K562 (cell line): ENCODE measurements around the gene PLXNB2. TPM values are rescaled to one million over a fixed set of nuclear protein-coding genes. Genes with fewer than 3 reads are reported as not detected.

Experiments used
- ATAC-seq: fragments of 200-7000 bp; cut with Tn5 transposase; 3 replicates; pipeline ENCODE4 v1.9.1; 2020; ENCODE audit warnings: moderate library complexity
- BruUV-seq: library from RNA; stranded (reverse); fragments of 400-500 nt; replicated peaks from 2 replicates; lab custom pipeline; 2021; lab: Mats Ljungman, UMichigan
- CTCF ChIA-PET: fragments of 300-600 bp; formaldehyde crosslinking; extraction: SDS; loops from one replicate; lab custom pipeline; 2021; ENCODE audit warnings: low intra/inter-chr PET ratio; lab: Yijun Ruan, JAX
- POLR2A ChIA-PET: fragments of 300-600, 350-650 bp; sonication (Branson Sonifier 250); formaldehyde crosslinking; extraction: SDS; loops from one replicate; lab custom pipeline; 2021; ENCODE audit warnings: antibody characterized with exemption, inconsistent platforms; lab: Yijun Ruan, JAX
- DNase-seq, 4 experiments: peaks; one replicate each; pipeline versions ENCODE4 v3.0.0 to v3.0.0-alpha.2; 2011 to 2018; ENCODE audit warnings: low spot score in 3 of 4, mixed read lengths in 3 of 4; ENCODE audit errors: extremely low read depth in 1 of 4
- FAIRE-seq: peaks from 2 replicates; lab custom pipeline; 2011; peaks lifted over from hg19 to GRCh38; lab: Jason Lieb, UNC
- H2AFZ ChIP-seq: 2 replicates; pipeline ENCODE4 v1.6.0; 2011; ENCODE audit warnings: low read depth, low read length, control low read depth, inconsistent platforms
- H3K27ac ChIP-seq: fragments of 200-600 bp; 3 replicates; pipeline ENCODE4 v1.8.0; 2011; ENCODE audit warnings: low read depth, mild to moderate bottlenecking, control low read depth, inconsistent platforms, low read length, moderate library complexity, mixed read lengths; ENCODE audit errors: extremely low read depth
- H3K27me3 ChIP-seq, 2 experiments: fragments of 300-600 bp in 1 of 2; 2 replicates in 1 of 2; 3 replicates in 1 of 2; pipeline versions ENCODE4 v1.6.0 to v1.8.0; 2011; ENCODE audit warnings: inconsistent platforms in 2 of 2, low read length in 2 of 2, mild to moderate bottlenecking in 1 of 2, mixed read lengths in 1 of 2, moderate library complexity in 1 of 2; ENCODE audit not compliant: control insufficient read depth in 2 of 2, insufficient read depth in 2 of 2
- H3K36me3 ChIP-seq: fragments of 300-600 bp; 3 replicates; pipeline ENCODE4 v1.8.0; 2011; ENCODE audit warnings: mild to moderate bottlenecking, low read length, inconsistent platforms; ENCODE audit not compliant: control insufficient read depth, insufficient read depth
- H3K4me1 ChIP-seq, 2 experiments: fragments of 200-600 bp in 1 of 2; replicated peaks in 1 of 2; 2 replicates in 1 of 2; 3 replicates in 1 of 2; pipeline versions ENCODE4 v1.5.1 to v1.8.0; 2011; ENCODE audit warnings: inconsistent platforms in 2 of 2, low read length in 2 of 2, mild to moderate bottlenecking in 1 of 2, mixed read lengths in 1 of 2, moderate library complexity in 1 of 2; ENCODE audit not compliant: control insufficient read depth in 2 of 2, insufficient read depth in 2 of 2
- H3K4me2 ChIP-seq: 2 replicates; pipeline ENCODE4 v1.6.1; 2011; ENCODE audit warnings: low read length, control low read depth, inconsistent platforms, mixed read lengths; ENCODE audit not compliant: insufficient read depth
- H3K4me3 ChIP-seq: fragments of 200-600 bp; sonication (generic), shearing (Covaris generic); 2 replicates; pipeline ENCODE4 v1.5.1; 2016; ENCODE audit warnings: control low read depth, inconsistent platforms
- H3K79me2 ChIP-seq: fragments of 200-600 bp; 3 replicates; pipeline ENCODE4 v1.8.0; 2011; ENCODE audit warnings: low read length, inconsistent platforms; ENCODE audit not compliant: control insufficient read depth, insufficient read depth
- H3K9ac ChIP-seq, 2 experiments: 2 replicates each; pipeline versions ENCODE4 v1.6.0 to v1.6.1; 2011; ENCODE audit warnings: low read depth in 2 of 2, low read length in 2 of 2, control low read depth in 1 of 2, inconsistent platforms in 1 of 2, mild to moderate bottlenecking in 1 of 2, mixed read lengths in 1 of 2; ENCODE audit not compliant: insufficient read depth in 1 of 2
- H3K9me1 ChIP-seq: one replicate; pipeline ENCODE4 v1.6.0; 2011; ENCODE audit warnings: inconsistent platforms, mild to moderate bottlenecking, low read length, moderate library complexity; ENCODE audit not compliant: control insufficient read depth, insufficient read depth
- H3K9me3 ChIP-seq: replicated peaks from 2 replicates; pipeline ENCODE4 v1.5.1; 2011; ENCODE audit warnings: low read depth, low read length, inconsistent platforms; ENCODE audit not compliant: control insufficient read depth, insufficient read depth
- H4K20me1 ChIP-seq: replicated peaks from 2 replicates; pipeline ENCODE4 v1.6.1; 2011; ENCODE audit warnings: low read length, inconsistent platforms, mixed read lengths; ENCODE audit not compliant: control insufficient read depth, insufficient read depth
- POLR2G ChIP-seq: fragments of 200-400 bp; formaldehyde crosslinking; IDR thresholded peaks from 2 replicates; pipeline ENCODE4 v1.6.1; 2017; ENCODE audit warnings: low read depth, mild to moderate bottlenecking, antibody characterized with exemption, low read length, moderate library complexity
- SMARCA4 ChIP-seq: fragments of 450-650 bp; IDR thresholded peaks from 2 replicates; pipeline ENCODE4 v1.6.1; 2016
- STAT5A ChIP-seq: IDR thresholded peaks from 2 replicates; pipeline ENCODE4 v1.6.1; 2012; ENCODE audit warnings: low read length, inconsistent platforms, borderline replicate concordance
- WGBS: fragments of 100-300 bp; shearing (Covaris generic); methylation state at CpG from one replicate; pipeline ENCODE4 v1.1.6; 2016; ENCODE audit warnings: low coverage, mixed read lengths; ENCODE audit not compliant: insufficient coverage; ENCODE audit errors: missing lambda C conversion rate; 5-methylcytosine and 5-hydroxymethylcytosine counted together
- in situ Hi-C: fragments of 300-500 bp; cut with MboI; formaldehyde crosslinking; loops from 4 replicates; pipeline ENCODE4 v1.15.0; 2018; ENCODE audit warnings: inconsistent platforms, mixed read lengths
- intact Hi-C: fragments of 100-400 bp; cut with micrococcal nuclease; formaldehyde crosslinking; loops from 2 replicates; pipeline ENCODE4 v1.14.2; 2022
- polyA plus RNA-seq, 8 experiments: library from polyadenylated mRNA; depleted of rRNA in 4 of 8; stranded (reverse) in 5 of 8; unstranded in 3 of 8; fragments of >200 nt; fragmentation: Nextera tagmentation in 2 of 8; fragmentation: Illumina TruSeq in 1 of 8; extraction: Ambion mirVana in 2 of 8; extraction: Trizol in 1 of 8; gene quantifications; 2 replicates each; pipeline versions ENCODE4 v1.2.1 to v1.2.3, GENCODE V29; 2011 to 2014; ENCODE audit warnings: inconsistent platforms in 1 of 8, missing spikeins in 1 of 8
- total RNA-seq, 7 experiments: library from RNA; depleted of rRNA in 6 of 7; stranded (reverse); fragments of >200 nt in 6 of 7; fragmentation: Illumina TruSeq in 2 of 7; extraction: Trizol in 2 of 7; gene quantifications; 2 replicates each; pipeline versions ENCODE4 v1.2.1 to v1.2.3, GENCODE V29; 2011 to 2021; ENCODE audit warnings: low replicate concordance in 1 of 7
- TF ChIP-seq, protein P1 (sequence below), 2 experiments: IDR thresholded peaks; 2 replicates each; pipeline ENCODE4 v1.6.1; 2011; ENCODE audit warnings: borderline replicate concordance in 1 of 2, control low read depth in 1 of 2, low read depth in 1 of 2, low read length in 1 of 2, mild to moderate bottlenecking in 1 of 2, mixed read lengths in 1 of 2, moderate library complexity in 1 of 2; ENCODE audit not compliant: insufficient read depth in 1 of 2, insufficient read length in 1 of 2, poor library complexity in 1 of 2, severe bottlenecking in 1 of 2; ENCODE audit errors: extremely low read depth in 1 of 2
- TF ChIP-seq, protein P2 (sequence below): IDR thresholded peaks from 3 replicates; pipeline ENCODE4 v1.6.1; 2011; ENCODE audit warnings: borderline replicate concordance, mild to moderate bottlenecking, moderate library complexity; ENCODE audit not compliant: insufficient read length; ENCODE audit errors: extremely low read depth

PLXNB2 gene
- total and polyA plus RNA-seq, 9 of the 15 experiments (the other 6 are each of a cell fraction or from before 2014, with no cell fraction given) = 0.15 to 45.1 (median 13.6) TPM

DNA sequence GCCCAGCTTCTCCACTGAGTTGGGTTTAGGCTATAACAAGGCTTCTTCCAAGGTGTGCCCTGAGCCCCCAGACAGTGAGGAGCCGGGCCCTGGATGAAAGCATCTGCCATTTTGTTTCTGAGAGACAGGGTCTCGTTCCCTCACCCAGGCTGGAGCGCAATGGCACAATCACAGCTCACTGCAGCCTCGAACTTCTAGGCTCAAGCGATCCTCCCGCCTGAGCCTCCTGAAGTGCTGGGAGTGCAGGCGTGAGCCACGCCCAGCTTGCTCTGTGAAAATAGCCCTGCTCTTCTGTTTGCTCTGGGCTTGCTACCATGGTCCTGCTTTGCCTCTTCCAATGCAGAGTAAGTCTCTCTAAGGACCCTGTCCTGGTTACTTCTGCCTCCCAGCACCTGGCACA, 12.7 kb upstream of the PLXNB2 start:
- DNase-seq = no peak
- POLR2A ChIA-PET = no interaction called here
- Histone ChIP-seq H3K9me3 (no peaks in the 10 kb centered on the region), H3K79me2 (no peaks in the 10 kb centered on the region)
- TF ChIP-seq, protein P1, sequence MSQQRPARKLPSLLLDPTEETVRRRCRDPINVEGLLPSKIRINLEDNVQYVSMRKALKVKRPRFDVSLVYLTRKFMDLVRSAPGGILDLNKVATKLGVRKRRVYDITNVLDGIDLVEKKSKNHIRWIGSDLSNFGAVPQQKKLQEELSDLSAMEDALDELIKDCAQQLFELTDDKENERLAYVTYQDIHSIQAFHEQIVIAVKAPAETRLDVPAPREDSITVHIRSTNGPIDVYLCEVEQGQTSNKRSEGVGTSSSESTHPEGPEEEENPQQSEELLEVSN (IDR thresholded peaks at IDR 0.05; ENCODE audit: borderline replicate concordance in 1 of 2, extremely low read depth in 1 of 2, insufficient read depth in 1 of 2, insufficient read length in 1 of 2, low read depth in 1 of 2, low read length in 1 of 2, poor library complexity in 1 of 2, severe bottlenecking in 1 of 2) = peak in 1 of 2 experiments; percentile 11
- TF ChIP-seq STAT5A = no peak
- TF ChIP-seq, all 486 proteins: peak for 1
- H3K4me3 ChIP-seq = no peak overlapping the region
- H3K9me1 ChIP-seq = no peaks in the 10 kb centered on the region
- no peak overlapping the region for H3K27ac ChIP-seq
- CTCF ChIA-PET = no interaction called here
- H4K20me1 ChIP-seq = no peaks in the 10 kb centered on the region
- H3K36me3 ChIP-seq = no peaks in the 10 kb centered on the region
- H3K4me1 ChIP-seq = peaks cover 20 to 53% of the 10 kb centered on the region in 2 experiments; a peak in 4 of 5 replicates
- in situ Hi-C loops (no loop called here), intact Hi-C loops (no loop called here)
- no peaks in the 10 kb centered on the region for H3K27me3 ChIP-seq
- H2AFZ ChIP-seq = no peak overlapping the region
- ATAC-seq = no peak
- BruUV-seq = no TSS peak
- no peak for FAIRE-seq
- H3K4me2 ChIP-seq = no peak overlapping the region
- peak overlapping the region in 1 of 2 experiments; percentile 52; a peak in 1 of 4 replicates for H3K9ac ChIP-seq
- WGBS = 60% methylated on average over 8 of the region's 8 CpGs

DNA sequence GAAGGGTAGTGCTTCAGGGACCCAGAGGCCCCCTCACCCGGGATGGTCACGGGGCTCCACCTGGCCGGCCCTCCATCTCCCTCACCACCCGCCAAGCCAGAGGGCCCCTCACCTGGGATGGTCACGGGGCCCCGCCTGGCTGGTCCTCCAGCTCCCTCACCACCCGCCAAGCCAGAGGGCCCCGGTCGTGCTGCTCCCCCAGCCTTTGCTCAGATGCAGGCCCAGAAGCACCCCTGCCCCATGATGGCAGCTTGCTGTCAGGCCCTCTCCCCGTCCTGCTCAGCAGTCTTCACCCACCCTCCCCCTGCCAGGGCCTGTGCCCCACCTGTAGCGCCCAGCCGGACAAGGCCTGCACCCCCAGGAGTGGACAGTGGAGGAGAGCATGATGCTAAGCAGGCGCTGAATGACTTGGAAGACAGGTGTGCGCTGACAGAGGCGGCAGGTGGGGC, 12.1 kb upstream of the PLXNB2 start:
- 87% methylated on average over 7 of the region's 15 CpGs for WGBS
- H3K4me2 ChIP-seq = peak overlapping the region; percentile 74; the same call in 1 of the 2 replicates
- POLR2A ChIA-PET = interaction anchor here (1.1 kb wide), 1 partner anchor 10 kb away, joined by 3 read pairs; no protein-coding TSS in a partner anchor

More for the DNA sequence above, 12.1 kb upstream of the PLXNB2 start:
- peak overlapping the region; percentile 69; the same call in 2 of the 3 replicates for H3K27ac ChIP-seq
- peaks cover 24 to 59% of the 10 kb centered on the region in 2 experiments; a peak in 4 of 5 replicates for H3K4me1 ChIP-seq
- no TSS peak for BruUV-seq
- 0 out of 4 replicates have a peak overlapping the region, but pooled peaks have one; percentile 25 to 52 for H3K9ac ChIP-seq
- no peaks in the 10 kb centered on the region for H3K27me3 ChIP-seq
- in situ Hi-C loops (no loop called here), intact Hi-C loops (no loop called here)
- CTCF ChIA-PET = no interaction called here
- no peaks in the 10 kb centered on the region for H3K36me3 ChIP-seq
- ATAC-seq = no peak; the same call in 2 of the 3 replicates
- FAIRE-seq = no peak
- H3K4me3 ChIP-seq = no peak overlapping the region
- H4K20me1 ChIP-seq = no peaks in the 10 kb centered on the region
- no peaks in the 10 kb centered on the region for H3K9me1 ChIP-seq
- no peak overlapping the region for H2AFZ ChIP-seq
- H3K79me2 ChIP-seq = no peaks in the 10 kb centered on the region
- no peaks in the 10 kb centered on the region for H3K9me3 ChIP-seq
- no peak for DNase-seq
- TF ChIP-seq, protein P2, sequence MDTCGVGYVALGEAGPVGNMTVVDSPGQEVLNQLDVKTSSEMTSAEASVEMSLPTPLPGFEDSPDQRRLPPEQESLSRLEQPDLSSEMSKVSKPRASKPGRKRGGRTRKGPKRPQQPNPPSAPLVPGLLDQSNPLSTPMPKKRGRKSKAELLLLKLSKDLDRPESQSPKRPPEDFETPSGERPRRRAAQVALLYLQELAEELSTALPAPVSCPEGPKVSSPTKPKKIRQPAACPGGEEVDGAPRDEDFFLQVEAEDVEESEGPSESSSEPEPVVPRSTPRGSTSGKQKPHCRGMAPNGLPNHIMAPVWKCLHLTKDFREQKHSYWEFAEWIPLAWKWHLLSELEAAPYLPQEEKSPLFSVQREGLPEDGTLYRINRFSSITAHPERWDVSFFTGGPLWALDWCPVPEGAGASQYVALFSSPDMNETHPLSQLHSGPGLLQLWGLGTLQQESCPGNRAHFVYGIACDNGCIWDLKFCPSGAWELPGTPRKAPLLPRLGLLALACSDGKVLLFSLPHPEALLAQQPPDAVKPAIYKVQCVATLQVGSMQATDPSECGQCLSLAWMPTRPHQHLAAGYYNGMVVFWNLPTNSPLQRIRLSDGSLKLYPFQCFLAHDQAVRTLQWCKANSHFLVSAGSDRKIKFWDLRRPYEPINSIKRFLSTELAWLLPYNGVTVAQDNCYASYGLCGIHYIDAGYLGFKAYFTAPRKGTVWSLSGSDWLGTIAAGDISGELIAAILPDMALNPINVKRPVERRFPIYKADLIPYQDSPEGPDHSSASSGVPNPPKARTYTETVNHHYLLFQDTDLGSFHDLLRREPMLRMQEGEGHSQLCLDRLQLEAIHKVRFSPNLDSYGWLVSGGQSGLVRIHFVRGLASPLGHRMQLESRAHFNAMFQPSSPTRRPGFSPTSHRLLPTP = no peak
- TF ChIP-seq POLR2G (peak; percentile 29; the same call in 1 of the 2 replicates), SMARCA4 (0 out of 2 replicates have a peak, but pooled peaks have one; percentile 0)
